ENCODE data around the gene PTCSC3.

The PTCSC3 gene

GRCh38 chr14:36151335-36151734 is 25.2 kb downstream of the PTCSC3 start:
- no peak overlapping the region for H3K27ac ChIP-seq
- no peak for TF ChIP-seq CTCF (IDR thresholded peaks at IDR 0.05)
- no peak for TF ChIP-seq ZFX (IDR thresholded peaks at IDR 0.05; ENCODE audit: borderline replicate concordance)

GRCh38 chr14:36134038-36134437 is 42.5 kb downstream of the PTCSC3 start:
- no peak overlapping the region for H3K27ac ChIP-seq
- TF ChIP-seq ZFX (IDR thresholded peaks at IDR 0.05; ENCODE audit: borderline replicate concordance), result no peak
- no peak for TF ChIP-seq CTCF (IDR thresholded peaks at IDR 0.05)

- no peak overlapping the region for H3K27ac ChIP-seq
- TF ChIP-seq ZFX (IDR thresholded peaks at IDR 0.05; ENCODE audit: borderline replicate concordance) (no peak), CTCF (IDR thresholded peaks at IDR 0.05) (no peak)
Observed at GRCh38 chr14:36132826-36133225, 43.7 kb downstream of the PTCSC3 start.

GRCh38 chr14:36130186-36130585 is 46.3 kb downstream of the PTCSC3 start:
- H3K27ac ChIP-seq, result no peak overlapping the region
- no peak for TF ChIP-seq ZFX (IDR thresholded peaks at IDR 0.05; ENCODE audit: borderline replicate concordance)
- TF ChIP-seq CTCF (IDR thresholded peaks at IDR 0.05), result no peak

GRCh38 chr14:36129181-36129580 is 47.3 kb downstream of the PTCSC3 start:
- TF ChIP-seq CTCF (IDR thresholded peaks at IDR 0.05) (no peak), ZFX (IDR thresholded peaks at IDR 0.05; ENCODE audit: borderline replicate concordance) (no peak)
- H3K27ac ChIP-seq, result no peak overlapping the region

- TF ChIP-seq CTCF (IDR thresholded peaks at IDR 0.05) (no peak), ZFX (IDR thresholded peaks at IDR 0.05; ENCODE audit: borderline replicate concordance) (no peak)
- H3K27ac ChIP-seq, result no peak overlapping the region
Observed at GRCh38 chr14:36113341-36113740, 63.2 kb downstream of the PTCSC3 start.

- H3K27ac ChIP-seq, result no peak overlapping the region
- TF ChIP-seq ZFX (IDR thresholded peaks at IDR 0.05; ENCODE audit: borderline replicate concordance) (no peak), CTCF (IDR thresholded peaks at IDR 0.05) (no peak)
Observed at GRCh38 chr14:36111822-36112583, 64.5 kb downstream of the PTCSC3 start.

Data from 22Rv1 (cell line).